ENCODE measurements around the gene ZGRF1.

DNA sequence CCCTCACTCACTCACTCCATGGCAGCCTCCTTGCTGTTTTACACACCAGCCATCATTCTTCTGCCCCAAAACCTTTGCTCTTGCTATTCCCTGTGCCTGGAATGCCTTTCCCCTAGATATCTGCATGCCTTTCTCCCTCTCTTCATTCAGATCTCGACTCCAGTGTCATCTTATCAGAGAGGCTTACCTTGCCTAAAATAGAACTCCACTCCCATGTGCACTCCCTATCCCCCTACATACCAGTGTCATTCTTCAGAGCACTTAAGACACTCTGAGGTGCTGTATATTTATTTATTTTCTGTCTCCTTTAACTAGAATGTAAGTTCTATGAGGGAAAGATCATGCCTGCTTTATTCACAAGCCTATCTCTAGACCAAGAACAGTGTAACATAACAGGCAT is 45.1 kb downstream of the ZGRF1 start:
- TF ChIP-seq CTCF (IDR thresholded peaks at IDR 0.05 in 2 of 3, conservative IDR thresholded peaks at IDR 0.05 in 1 of 3; ENCODE audit: control insufficient read depth in 2 of 3, extremely low read depth in 1 of 3, insufficient read depth in 1 of 3, low read depth in 3 of 3, low read length in 3 of 3) (no peak), ELK1 (IDR thresholded peaks at IDR 0.05; ENCODE audit: low read depth, low read length) (no peak), HDGF (IDR thresholded peaks at IDR 0.05) (no peak), NFYB (IDR thresholded peaks at IDR 0.05; ENCODE audit: insufficient read depth, low read depth, low read length) (no peak), USF1 (IDR thresholded peaks at IDR 0.05; ENCODE audit: borderline replicate concordance, extremely low read length, insufficient read depth, low read depth, low read length) (no peak)

Measured in GM12878 (cell line).